Activated T-cell treated with anti-CD3 and anti-CD28 coated beads, Interleukin-2, amount 50 U/mL, for 72 hours (primary cell): ENCODE measurements around the gene SCYL3. TPM values are rescaled to one million over a fixed set of nuclear protein-coding genes. Genes with fewer than 3 reads are reported as not detected.
A peak's percentile ranks its signal among the peaks of the same experiment; 100 is the strongest.

Experiments
- ATAC-seq, 2 donors: fragments of 150-1000 bp; cut with Tn5 transposase; replicated peaks in 1 of 2; 2 replicates each; pipeline ENCODE4 v1.10.0; 2021; ENCODE audit warnings: moderate library complexity in 2 of 2, mild to moderate bottlenecking in 1 of 2
- DNase-seq, 2 donors: peaks; one replicate each; pipeline ENCODE4 v3.0.0; 2021 to 2022; ENCODE audit warnings: mixed read lengths in 1 of 2
- H3K27ac Mint-ChIP-seq: one replicate; pipeline ENCODE4 v1.8.0; 2022; ENCODE audit warnings: mild to moderate bottlenecking, moderate library complexity, mixed read lengths
- H3K27me3 Mint-ChIP-seq: one replicate; pipeline ENCODE4 v1.8.0; 2022; ENCODE audit warnings: low read depth, mixed read lengths
- H3K36me3 Mint-ChIP-seq, 2 donors: one replicate each; pipeline ENCODE4 v1.8.0; 2022; ENCODE audit warnings: mixed read lengths in 2 of 2, mild to moderate bottlenecking in 1 of 2; ENCODE audit not compliant: insufficient read depth in 2 of 2
- H3K4me1 Mint-ChIP-seq: one replicate; pipeline ENCODE4 v1.8.0; 2022; ENCODE audit warnings: low read depth, mixed read lengths
- H3K4me3 Mint-ChIP-seq, 2 donors: one replicate each; pipeline ENCODE4 v1.8.0; 2022; ENCODE audit warnings: mild to moderate bottlenecking in 2 of 2, mixed read lengths in 2 of 2, moderate library complexity in 2 of 2
- H3K9me3 Mint-ChIP-seq, 2 donors: one replicate each; pipeline ENCODE4 v1.8.0; 2022; ENCODE audit warnings: mixed read lengths in 2 of 2
- total RNA-seq, 2 donors: library from RNA; stranded (reverse); gene quantifications; one replicate each; pipeline ENCODE4 v1.2.3, GENCODE V29; 2022

SCYL3 gene
- total RNA-seq, 2 donors from 2014 or later = 17.9 to 19.1 TPM

- Mint-ChIP-seq H3K27ac (peak overlapping the region; percentile 86), H3K4me1 (peaks cover 65% of the 10 kb centered on the region)
- no peak for DNase-seq
These were observed 1.3 kb downstream of the SCYL3 start for GRCh38 chr1:169892176-169892926.

GRCh38 chr1:169891539-169891885 lies 2.2 kb downstream of the SCYL3 start:
- peaks cover 65% of the 10 kb centered on the region for H3K4me1 Mint-ChIP-seq
- DNase-seq = no peak
- ATAC-seq = no peak
- H3K27ac Mint-ChIP-seq = peak overlapping the region; percentile 86
- peaks cover 0 to 2% of the 10 kb centered on the region in 2 donors for H3K9me3 Mint-ChIP-seq
- H3K36me3 Mint-ChIP-seq = peaks cover 0 to 6% of the 10 kb centered on the region in 2 donors
- no peaks in the 10 kb centered on the region for H3K27me3 Mint-ChIP-seq
- H3K4me3 Mint-ChIP-seq = peak overlapping the region; percentile 80 to 81

More at GRCh38 chr1:169892176-169892926, 1.3 kb downstream of the SCYL3 start:
- no peak for ATAC-seq
- Mint-ChIP-seq H3K4me3 (peak overlapping the region; percentile 80 to 81), H3K9me3 (peaks cover 0 to 2% of the 10 kb centered on the region in 2 donors), H3K36me3 (peaks cover 0 to 6% of the 10 kb centered on the region in 2 donors), H3K27me3 (no peaks in the 10 kb centered on the region)

DNA sequence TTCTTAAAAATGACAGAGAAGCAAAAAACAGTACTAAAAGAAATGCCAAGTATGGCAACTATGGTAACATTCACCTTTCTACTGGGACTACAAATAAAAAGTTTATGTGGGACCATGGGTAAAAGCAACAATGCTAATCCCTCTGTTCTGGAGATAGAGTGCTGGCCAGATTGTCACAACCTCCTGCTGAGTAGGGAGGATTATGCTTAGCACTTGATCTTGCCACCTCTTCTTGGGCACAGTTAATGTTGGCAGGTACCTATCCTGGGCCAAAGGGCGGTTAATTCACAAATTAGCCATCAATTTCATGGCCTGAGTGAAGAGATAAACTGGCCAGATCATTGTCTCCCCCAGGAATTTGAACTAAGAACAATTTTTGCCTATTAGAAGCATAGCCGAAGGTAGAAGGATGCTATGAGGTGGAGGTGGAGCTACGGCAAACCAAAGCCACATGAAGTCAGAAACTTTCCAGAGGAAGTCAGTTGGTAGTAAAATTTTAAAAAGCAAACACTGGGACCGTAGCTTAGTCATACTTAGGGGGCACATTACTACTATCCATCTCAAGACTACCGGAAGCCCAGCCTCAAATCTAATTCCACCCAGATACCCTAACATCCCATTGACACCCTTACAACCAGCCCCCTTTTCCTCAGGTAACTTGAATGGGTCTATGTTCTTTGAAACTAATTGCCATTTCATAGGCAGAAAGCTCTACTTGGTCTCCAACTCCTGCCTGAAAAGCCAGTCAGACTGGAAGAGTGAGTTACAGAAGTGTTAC lies 2.7 kb downstream of the SCYL3 start:
- H3K27me3 Mint-ChIP-seq = no peaks in the 10 kb centered on the region
- H3K36me3 Mint-ChIP-seq = peaks cover 1 to 8% of the 10 kb centered on the region in 2 donors
- peaks cover 64% of the 10 kb centered on the region for H3K4me1 Mint-ChIP-seq

GRCh38 chr1:169889871-169890270 lies 3.8 kb downstream of the SCYL3 start:
- DNase-seq (no peak), ATAC-seq (no peak)
- Mint-ChIP-seq H3K27me3 (no peaks in the 10 kb centered on the region), H3K27ac (peak overlapping the region; percentile 17), H3K4me3 (peak overlapping the region in 1 of 2 donors; percentile 91), H3K4me1 (peaks cover 67% of the 10 kb centered on the region), H3K36me3 (peaks cover 1 to 15% of the 10 kb centered on the region in 2 donors), H3K9me3 (peaks cover 0 to 2% of the 10 kb centered on the region in 2 donors)

More for the DNA sequence above, 2.7 kb downstream of the SCYL3 start:
- Mint-ChIP-seq H3K27ac (peak overlapping the region; percentile 86), H3K9me3 (peaks cover 0 to 2% of the 10 kb centered on the region in 2 donors), H3K4me3 (peak overlapping the region; percentile 80 to 81)
- peak; percentile 29 to 34 for ATAC-seq
- peak; percentile 39 to 52 for DNase-seq

GRCh38 chr1:169886931-169887330 lies 6.8 kb downstream of the SCYL3 start:
- Mint-ChIP-seq H3K4me1 (peaks cover 58% of the 10 kb centered on the region), H3K36me3 (peaks cover 1 to 20% of the 10 kb centered on the region in 2 donors), H3K27me3 (no peaks in the 10 kb centered on the region), H3K9me3 (no peaks in the 10 kb centered on the region), H3K4me3 (no peak overlapping the region), H3K27ac (no peak overlapping the region)
- no peak for DNase-seq
- no peak for ATAC-seq

- DNase-seq (no peak), ATAC-seq (no peak)
- Mint-ChIP-seq H3K4me1 (peaks cover 53% of the 10 kb centered on the region), H3K36me3 (peaks cover 1 to 21% of the 10 kb centered on the region in 2 donors), H3K27me3 (no peaks in the 10 kb centered on the region), H3K27ac (no peak overlapping the region), H3K4me3 (no peak overlapping the region), H3K9me3 (no peaks in the 10 kb centered on the region)
These were observed 7.3 kb downstream of the SCYL3 start for GRCh38 chr1:169886422-169886821.

- Mint-ChIP-seq H3K4me3 (no peak overlapping the region), H3K4me1 (peaks cover 40% of the 10 kb centered on the region)
These were observed 8.5 kb downstream of the SCYL3 start for GRCh38 chr1:169885207-169885606.

DNA sequence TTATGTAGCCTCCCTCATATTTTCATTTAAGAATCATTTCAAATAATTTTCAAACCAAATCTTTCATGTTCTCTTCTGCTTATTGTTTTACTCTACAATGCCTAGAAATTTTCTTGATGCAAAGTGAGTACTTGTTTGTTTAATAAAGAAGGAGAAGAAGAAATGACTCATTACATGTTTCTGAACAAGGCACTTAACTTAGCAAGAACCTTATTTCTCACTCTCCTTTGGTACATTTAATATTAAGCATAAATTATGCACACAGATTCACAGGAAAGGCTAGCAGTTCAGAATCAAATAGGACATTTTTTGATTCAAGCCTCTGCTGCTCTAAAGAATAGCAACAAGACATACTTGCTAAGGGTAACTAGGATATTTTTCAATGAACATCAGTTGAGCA lies 9.1 kb downstream of the SCYL3 start:
- H3K27me3 Mint-ChIP-seq = no peaks in the 10 kb centered on the region
- H3K36me3 Mint-ChIP-seq = peaks cover 1 to 23% of the 10 kb centered on the region in 2 donors
- no peaks in the 10 kb centered on the region for H3K9me3 Mint-ChIP-seq
- ATAC-seq = no peak
- H3K4me1 Mint-ChIP-seq = peaks cover 36% of the 10 kb centered on the region
- no peak overlapping the region for H3K4me3 Mint-ChIP-seq
- no peak overlapping the region for H3K27ac Mint-ChIP-seq
- DNase-seq = no peak

More at GRCh38 chr1:169885207-169885606, 8.5 kb downstream of the SCYL3 start:
- Mint-ChIP-seq H3K27me3 (no peaks in the 10 kb centered on the region), H3K27ac (peak overlapping the region; percentile 38), H3K9me3 (no peaks in the 10 kb centered on the region), H3K36me3 (peaks cover 1 to 23% of the 10 kb centered on the region in 2 donors)
- ATAC-seq = no peak
- DNase-seq = no peak

GRCh38 chr1:169882039-169882511 lies 11.6 kb downstream of the SCYL3 start:
- H3K4me3 Mint-ChIP-seq = no peak overlapping the region
- no peaks in the 10 kb centered on the region for H3K9me3 Mint-ChIP-seq
- no peak for DNase-seq
- peaks cover 1 to 18% of the 10 kb centered on the region in 2 donors for H3K36me3 Mint-ChIP-seq
- no peak for ATAC-seq
- no peaks in the 10 kb centered on the region for H3K27me3 Mint-ChIP-seq
- H3K4me1 Mint-ChIP-seq = peaks cover 28% of the 10 kb centered on the region
- no peak overlapping the region for H3K27ac Mint-ChIP-seq

- DNase-seq = no peak
- no peaks in the 10 kb centered on the region for H3K9me3 Mint-ChIP-seq
- H3K4me3 Mint-ChIP-seq = no peak overlapping the region
- peaks cover 16% of the 10 kb centered on the region for H3K4me1 Mint-ChIP-seq
- no peaks in the 10 kb centered on the region for H3K27me3 Mint-ChIP-seq
- no peak for ATAC-seq
- H3K36me3 Mint-ChIP-seq = peaks cover 3 to 16% of the 10 kb centered on the region in 2 donors
- no peak overlapping the region for H3K27ac Mint-ChIP-seq
These were observed 14.5 kb downstream of the SCYL3 start for GRCh38 chr1:169879034-169879840.

DNA sequence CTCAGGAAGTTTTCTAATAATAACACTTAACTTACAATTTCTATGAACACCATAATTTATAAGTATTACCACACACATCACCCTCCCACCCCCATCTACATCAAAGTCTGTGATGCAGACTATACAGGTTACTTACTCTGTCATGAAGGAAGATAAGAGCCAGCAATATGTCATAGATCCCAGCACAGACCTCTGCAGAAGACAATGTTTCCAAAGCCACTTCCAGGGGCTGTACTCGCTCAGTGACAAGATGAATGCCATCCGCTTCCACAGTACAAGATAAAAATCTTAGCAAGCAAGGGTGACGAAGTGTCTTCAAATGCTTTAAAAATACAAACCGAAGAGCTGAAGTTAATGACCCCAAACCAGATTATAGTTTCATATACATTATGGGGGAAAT lies 15.2 kb downstream of the SCYL3 start:
- no peaks in the 10 kb centered on the region for H3K9me3 Mint-ChIP-seq
- H3K4me3 Mint-ChIP-seq = no peak overlapping the region
- ATAC-seq (no peak), DNase-seq (no peak)
- no peak overlapping the region for H3K27ac Mint-ChIP-seq
- no peaks in the 10 kb centered on the region for H3K27me3 Mint-ChIP-seq
- H3K4me1 Mint-ChIP-seq = peaks cover 23% of the 10 kb centered on the region
- peaks cover 6 to 24% of the 10 kb centered on the region in 2 donors for H3K36me3 Mint-ChIP-seq

- Mint-ChIP-seq H3K4me3 (no peak overlapping the region), H3K27ac (no peak overlapping the region), H3K27me3 (no peaks in the 10 kb centered on the region), H3K36me3 (peaks cover 9 to 26% of the 10 kb centered on the region in 2 donors), H3K4me1 (peaks cover 19% of the 10 kb centered on the region), H3K9me3 (peaks cover under 1 to 2% of the 10 kb centered on the region in 2 donors)
- DNase-seq (no peak), ATAC-seq (no peak)
These were observed 15.8 kb downstream of the SCYL3 start for GRCh38 chr1:169877800-169878491.
